Right lobe of liver (tissue), 4 donors: Measurements from ENCODE around the gene BCL2L1.

ENCODE experiments used
- CTCF ChIP-seq, 4 donors: fragments of 200-600 bp in 3 of 4; fragments of 450-650 bp in 1 of 4; IDR thresholded peaks; one replicate each; pipeline versions ENCODE4 v1.5.1 to v1.8.0; 2016 to 2022; ENCODE audit warnings: antibody characterized with exemption in 4 of 4, mild to moderate bottlenecking in 2 of 4
- POLR2A ChIP-seq: fragments of 450-650 bp; IDR thresholded peaks from one replicate; pipeline ENCODE4 v1.6.1; 2017; ENCODE audit warnings: antibody characterized with exemption, mild to moderate bottlenecking
- donor health status: DM: no; HTN: no; CAD: no.
- donor health status: DM: no; HTN: no; CAD: no.
- donor health status: DM: no; HTN: yes; CAD: no.

GRCh38 chr20:31698803-31699718 lies 23.6 kb downstream of the BCL2L1 start:
- TF ChIP-seq POLR2A, result peak; percentile 62
- no peak for TF ChIP-seq CTCF (IDR thresholded peaks at IDR 0.05)
